ENCODE measurements around the gene ABHD17B.
"Not testable (repeated sequence)": the region's sequence is repeated elsewhere in the genome, so short reads cannot be mapped to it uniquely, and the experiment has no call there.

Gene ABHD17B

GRCh38 chr9:71911061-71911907 lies at the start of gene ABHD17B, which contains the start of gene C9orf85:
ABHD17B (minus strand) TSS chr9:71911193; CDS start chr9:71875080, 36,113 bp downstream.
C9orf85 (plus strand) TSS chr9:71911639; CDS start chr9:71911735, 96 bp downstream.
- H3K9me3 Mint-ChIP-seq, result no peaks in the 10 kb centered on the region
- DNase-seq (ENCODE audit: low spot score in 2 of 2) (peak; percentile 84 to 97), ATAC-seq (peak; percentile 96)
- H3K36me3 Mint-ChIP-seq, result peaks cover 12% of the 10 kb centered on the region
- H3K4me1 Mint-ChIP-seq, result peaks cover 53% of the 10 kb centered on the region
- peak within 1 kb of the TSS; percentile 97 for H3K4me3 Mint-ChIP-seq
- peak within 1 kb of the TSS; percentile 98 for H3K27ac Mint-ChIP-seq

- Mint-ChIP-seq H3K4me3 (no peak overlapping the region), H3K9me3 (no peaks in the 10 kb centered on the region), H3K36me3 (peaks cover 12% of the 10 kb centered on the region), H3K27ac (no peak overlapping the region), H3K4me1 (no peaks in the 10 kb centered on the region)
- no peak for ATAC-seq
- DNase-seq (ENCODE audit: low spot score in 2 of 2), result no peak
These were observed 44.4 kb upstream of the ABHD17B start for GRCh38 chr9:71955300-71955915.

GRCh38 chr9:71954652-71955051 lies 43.7 kb upstream of the ABHD17B start:
- H3K27ac Mint-ChIP-seq; ATAC-seq; H3K4me1 Mint-ChIP-seq; DNase-seq (ENCODE audit: low spot score in 2 of 2); H3K9me3 Mint-ChIP-seq; H3K4me3 Mint-ChIP-seq: not testable (repeated sequence)
- H3K36me3 Mint-ChIP-seq, result peaks cover 12% of the 10 kb centered on the region

- Mint-ChIP-seq H3K4me1 (peaks cover 10% of the 10 kb centered on the region), H3K9me3 (no peaks in the 10 kb centered on the region), H3K27ac (peak overlapping the region; percentile 20), H3K36me3 (peaks cover 23% of the 10 kb centered on the region), H3K4me3 (no peak overlapping the region)
- ATAC-seq (no peak), DNase-seq (ENCODE audit: low spot score in 2 of 2) (no peak)
These were observed 33.9 kb upstream of the ABHD17B start for GRCh38 chr9:71944754-71945375.

- no peak for ATAC-seq
- no peak overlapping the region for H3K4me3 Mint-ChIP-seq
- no peaks in the 10 kb centered on the region for H3K9me3 Mint-ChIP-seq
- no peak for DNase-seq (ENCODE audit: low spot score in 2 of 2)
- peaks cover 8% of the 10 kb centered on the region for H3K36me3 Mint-ChIP-seq
- H3K27ac Mint-ChIP-seq, result peak overlapping the region; percentile 41
- peaks cover 10% of the 10 kb centered on the region for H3K4me1 Mint-ChIP-seq
These were observed 31.1 kb upstream of the ABHD17B start for GRCh38 chr9:71941998-71942567.

GRCh38 chr9:71941060-71941568 lies 30.1 kb upstream of the ABHD17B start:
- no peak for ATAC-seq
- DNase-seq (ENCODE audit: low spot score in 2 of 2), result no peak
- Mint-ChIP-seq H3K4me1 (peaks cover 12% of the 10 kb centered on the region), H3K4me3 (no peak overlapping the region), H3K36me3 (no peaks in the 10 kb centered on the region), H3K9me3 (no peaks in the 10 kb centered on the region), H3K27ac (peak overlapping the region; percentile 65)

- DNase-seq (ENCODE audit: low spot score in 2 of 2) (no peak), ATAC-seq (no peak)
- H3K36me3 Mint-ChIP-seq, result no peaks in the 10 kb centered on the region
- H3K27ac Mint-ChIP-seq, result no peak overlapping the region
- H3K9me3 Mint-ChIP-seq, result no peaks in the 10 kb centered on the region
- peaks cover 20% of the 10 kb centered on the region for H3K4me1 Mint-ChIP-seq
- H3K4me3 Mint-ChIP-seq, result no peak overlapping the region
These were observed 26.9 kb upstream of the ABHD17B start for GRCh38 chr9:71937898-71938297.

- DNase-seq (ENCODE audit: low spot score in 2 of 2) (no peak), ATAC-seq (no peak)
- no peak overlapping the region for H3K27ac Mint-ChIP-seq
- H3K4me3 Mint-ChIP-seq, result no peak overlapping the region
- peaks cover 20% of the 10 kb centered on the region for H3K4me1 Mint-ChIP-seq
- H3K9me3 Mint-ChIP-seq, result no peaks in the 10 kb centered on the region
- no peaks in the 10 kb centered on the region for H3K36me3 Mint-ChIP-seq
These were observed 26.2 kb upstream of the ABHD17B start for GRCh38 chr9:71937070-71937625.

GRCh38 chr9:71936066-71936465 lies 25.1 kb upstream of the ABHD17B start:
- H3K27ac Mint-ChIP-seq, result no peak overlapping the region
- H3K36me3 Mint-ChIP-seq, result no peaks in the 10 kb centered on the region
- no peak for ATAC-seq

GRCh38 chr9:71931166-71931565 lies 20.2 kb upstream of the ABHD17B start:
- Mint-ChIP-seq H3K36me3 (no peaks in the 10 kb centered on the region), H3K27ac (no peak overlapping the region)
- ATAC-seq, result no peak

More at GRCh38 chr9:71936066-71936465, 25.1 kb upstream of the ABHD17B start:
- Mint-ChIP-seq H3K9me3 (no peaks in the 10 kb centered on the region), H3K4me1 (peaks cover 15% of the 10 kb centered on the region), H3K4me3 (no peak overlapping the region)
- DNase-seq (ENCODE audit: low spot score in 2 of 2), result no peak

GRCh38 chr9:71929791-71930440 lies 18.9 kb upstream of the ABHD17B start:
- Mint-ChIP-seq H3K4me1 (no peaks in the 10 kb centered on the region), H3K36me3 (no peaks in the 10 kb centered on the region), H3K9me3 (no peaks in the 10 kb centered on the region), H3K27ac (no peak overlapping the region), H3K4me3 (no peak overlapping the region)
- ATAC-seq, result no peak
- no peak for DNase-seq (ENCODE audit: low spot score in 2 of 2)

More at GRCh38 chr9:71931166-71931565, 20.2 kb upstream of the ABHD17B start:
- Mint-ChIP-seq H3K4me1 (peaks cover 9% of the 10 kb centered on the region), H3K4me3 (no peak overlapping the region), H3K9me3 (no peaks in the 10 kb centered on the region)
- DNase-seq (ENCODE audit: low spot score in 2 of 2), result no peak

GRCh38 chr9:71929223-71929622 lies 18.2 kb upstream of the ABHD17B start:
- Mint-ChIP-seq H3K4me1 (no peaks in the 10 kb centered on the region), H3K4me3 (no peak overlapping the region), H3K27ac (no peak overlapping the region), H3K9me3 (no peaks in the 10 kb centered on the region), H3K36me3 (peaks cover 4% of the 10 kb centered on the region)
- no peak for ATAC-seq
- DNase-seq (ENCODE audit: low spot score in 2 of 2), result no peak

- DNase-seq (ENCODE audit: low spot score in 2 of 2) (no peak), ATAC-seq (no peak)
- Mint-ChIP-seq H3K9me3 (no peaks in the 10 kb centered on the region), H3K27ac (no peak overlapping the region), H3K4me3 (no peak overlapping the region), H3K36me3 (peaks cover 5% of the 10 kb centered on the region), H3K4me1 (no peaks in the 10 kb centered on the region)
These were observed 17.8 kb upstream of the ABHD17B start for GRCh38 chr9:71928806-71929205.

- Mint-ChIP-seq H3K36me3 (peaks cover 7% of the 10 kb centered on the region), H3K27ac (no peak overlapping the region), H3K4me3 (no peak overlapping the region), H3K9me3 (no peaks in the 10 kb centered on the region), H3K4me1 (no peaks in the 10 kb centered on the region)
- ATAC-seq, result no peak
- DNase-seq (ENCODE audit: low spot score in 2 of 2), result no peak
These were observed 17.4 kb upstream of the ABHD17B start for GRCh38 chr9:71928376-71928775.

All from stimulated activated effector memory CD8-positive, alpha-beta T cell treated with anti-CD3 and anti-CD28 coated beads, Interleukin-12 subunit alpha, Interleukin-12 subunit beta, amount 100 ng/mL, for 72 hours (primary cell).